ENCODE results near the gene SIN3B.

- TF ChIP-seq TARDBP (IDR thresholded peaks at IDR 0.05) (no peak), FOXM1 (IDR thresholded peaks at IDR 0.05; ENCODE audit: borderline replicate concordance) (no peak), BHLHE40 (IDR thresholded peaks at IDR 0.05; ENCODE audit: borderline replicate concordance) (no peak), ELF4 (IDR thresholded peaks at IDR 0.05) (no peak)
Observed at GRCh38 chr19:16901491-16902175, 72.4 kb downstream of the SIN3B start.
